ENCODE measurements around the gene DHCR7. TPM values are rescaled to one million over a fixed set of nuclear protein-coding genes. Genes with fewer than 3 reads are reported as not detected.

DHCR7 gene
- total and polyA plus RNA-seq, 7 donors: 4.9 to 15.1 (median 8.4) TPM

- H3K36me3 ChIP-seq (ENCODE audit: insufficient read depth in 1 of 2, low read depth in 1 of 2): peaks cover 0 to 48% of the 10 kb centered on the region in 2 donors
- no peak overlapping the region for H3K27ac ChIP-seq
- H3K4me1 ChIP-seq: no peaks in the 10 kb centered on the region
- TF ChIP-seq CTCF (IDR thresholded peaks at IDR 0.05): no peak
- WGBS, 3 donors: 77 to 87% (median 85%) methylated on average over 9 of the region's 9 CpGs
- no peak overlapping the region for H3K4me3 ChIP-seq
- H3K9me3 ChIP-seq: no peaks in the 10 kb centered on the region
- intact Hi-C loops (cut with DNase I): no loop called here
- ATAC-seq (no peak), DNase-seq (no peak)
- H3K27me3 ChIP-seq (ENCODE audit: insufficient read depth in 3 of 3, low read length in 2 of 3): no peaks in the 10 kb centered on the region
Observed at GRCh38 chr11:71466358-71466757, 18.2 kb upstream of the DHCR7 start.

GRCh38 chr11:71465054-71465453 is 16.9 kb upstream of the DHCR7 start:
- Histone ChIP-seq H3K9me3 (no peaks in the 10 kb centered on the region), H3K4me3 (no peak overlapping the region), H3K36me3 (ENCODE audit: insufficient read depth in 1 of 2, low read depth in 1 of 2) (peaks cover 0 to 59% of the 10 kb centered on the region in 2 donors), H3K4me1 (no peaks in the 10 kb centered on the region), H3K27me3 (ENCODE audit: insufficient read depth in 3 of 3, low read length in 2 of 3) (no peaks in the 10 kb centered on the region), H3K27ac (no peak overlapping the region)
- WGBS, 3 donors: 97 to 99% (median 98%) methylated on average over 4 of the region's 4 CpGs
- ATAC-seq: no peak
- TF ChIP-seq CTCF (IDR thresholded peaks at IDR 0.05): no peak
- DNase-seq: peak in 1 of 2 donors; percentile 17
- intact Hi-C loops (cut with DNase I): no loop called here

- H3K27me3 ChIP-seq (ENCODE audit: insufficient read depth in 3 of 3, low read length in 2 of 3): no peaks in the 10 kb centered on the region
- intact Hi-C loops (cut with DNase I): no loop called here
- H3K4me3 ChIP-seq: no peak overlapping the region
- TF ChIP-seq CTCF (IDR thresholded peaks at IDR 0.05): no peak
- peaks cover 0 to 74% of the 10 kb centered on the region in 2 donors for H3K36me3 ChIP-seq (ENCODE audit: insufficient read depth in 1 of 2, low read depth in 1 of 2)
- H3K9me3 ChIP-seq: no peaks in the 10 kb centered on the region
- no peak for ATAC-seq
- no peak overlapping the region for H3K27ac ChIP-seq
- WGBS, 3 donors: 93 to 95% (median 94%) methylated on average over 32 to 34 of the region's 34 CpGs
- H3K4me1 ChIP-seq: no peaks in the 10 kb centered on the region
- DNase-seq: no peak
Observed at GRCh38 chr11:71463331-71464211, 15.4 kb upstream of the DHCR7 start.

- peaks cover 0 to 76% of the 10 kb centered on the region in 2 donors for H3K36me3 ChIP-seq (ENCODE audit: insufficient read depth in 1 of 2, low read depth in 1 of 2)
- no peak for TF ChIP-seq CTCF (IDR thresholded peaks at IDR 0.05)
- DNase-seq (peak in 1 of 2 donors; percentile 24), ATAC-seq (no peak)
- H3K27ac ChIP-seq: no peak overlapping the region
- no peak overlapping the region for H3K4me3 ChIP-seq
- no peaks in the 10 kb centered on the region for H3K27me3 ChIP-seq (ENCODE audit: insufficient read depth in 3 of 3, low read length in 2 of 3)
- 95 to 96% (median 95%) methylated on average over 11 of the region's 11 CpGs for WGBS, 3 donors
- intact Hi-C loops (cut with DNase I): no loop called here
- H3K4me1 ChIP-seq: no peaks in the 10 kb centered on the region
- no peaks in the 10 kb centered on the region for H3K9me3 ChIP-seq
Observed at GRCh38 chr11:71462726-71463125, 14.5 kb upstream of the DHCR7 start.

Data from psoas muscle (tissue), 8 donors.